Measurements from ENCODE around the gene STS.

DNA sequence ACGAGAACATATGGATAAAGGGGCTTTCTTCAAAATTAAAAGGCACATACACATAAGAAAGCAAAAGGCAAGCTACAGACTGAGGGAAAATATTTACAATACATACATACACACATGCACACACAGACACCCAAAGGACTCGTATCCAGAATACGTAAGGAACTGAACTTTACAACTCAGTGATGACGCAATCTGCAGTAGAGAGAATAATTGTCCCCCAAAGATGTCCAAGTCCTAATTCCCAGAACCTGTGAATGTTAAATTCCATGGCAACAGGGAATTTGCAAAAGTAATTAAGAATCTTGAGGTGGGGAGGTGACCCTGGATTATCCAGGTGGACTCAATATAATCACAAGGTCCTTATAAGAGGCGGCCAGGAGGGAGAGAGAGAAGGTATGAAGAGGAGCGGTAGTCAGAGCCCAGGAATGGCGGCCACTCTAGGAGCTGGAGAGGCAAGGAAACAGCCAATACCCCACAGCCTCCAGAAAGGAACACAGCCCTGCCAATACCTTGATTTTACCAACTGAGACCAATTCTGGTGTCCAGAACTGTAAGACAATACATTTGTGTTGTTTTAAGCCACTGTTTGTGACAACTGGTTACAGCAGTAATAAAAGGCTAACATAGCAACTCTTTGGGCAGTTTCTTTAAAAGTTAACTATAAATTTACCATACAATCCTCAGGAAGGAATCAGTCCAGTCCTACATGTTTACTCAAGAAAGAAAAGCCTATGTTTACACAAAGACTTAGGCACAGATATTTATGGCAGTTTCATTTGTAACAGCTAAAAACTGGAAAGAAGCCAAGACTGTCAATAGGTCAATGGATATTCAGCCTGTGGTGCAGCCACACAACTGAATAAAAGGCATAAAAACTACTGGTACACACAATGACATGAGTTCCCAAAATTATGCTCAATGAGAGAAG lies 27.3 kb upstream of the STS start:
- TF ChIP-seq, protein P1, sequence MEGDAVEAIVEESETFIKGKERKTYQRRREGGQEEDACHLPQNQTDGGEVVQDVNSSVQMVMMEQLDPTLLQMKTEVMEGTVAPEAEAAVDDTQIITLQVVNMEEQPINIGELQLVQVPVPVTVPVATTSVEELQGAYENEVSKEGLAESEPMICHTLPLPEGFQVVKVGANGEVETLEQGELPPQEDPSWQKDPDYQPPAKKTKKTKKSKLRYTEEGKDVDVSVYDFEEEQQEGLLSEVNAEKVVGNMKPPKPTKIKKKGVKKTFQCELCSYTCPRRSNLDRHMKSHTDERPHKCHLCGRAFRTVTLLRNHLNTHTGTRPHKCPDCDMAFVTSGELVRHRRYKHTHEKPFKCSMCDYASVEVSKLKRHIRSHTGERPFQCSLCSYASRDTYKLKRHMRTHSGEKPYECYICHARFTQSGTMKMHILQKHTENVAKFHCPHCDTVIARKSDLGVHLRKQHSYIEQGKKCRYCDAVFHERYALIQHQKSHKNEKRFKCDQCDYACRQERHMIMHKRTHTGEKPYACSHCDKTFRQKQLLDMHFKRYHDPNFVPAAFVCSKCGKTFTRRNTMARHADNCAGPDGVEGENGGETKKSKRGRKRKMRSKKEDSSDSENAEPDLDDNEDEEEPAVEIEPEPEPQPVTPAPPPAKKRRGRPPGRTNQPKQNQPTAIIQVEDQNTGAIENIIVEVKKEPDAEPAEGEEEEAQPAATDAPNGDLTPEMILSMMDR (IDR thresholded peaks at IDR 0.05) = no peak
- no peak for TF ChIP-seq POLR2A (IDR thresholded peaks at IDR 0.05)
